B cell (primary cell): Measurements from ENCODE around the gene INHBE. TPM values are rescaled to one million over a fixed set of nuclear protein-coding genes. Genes with fewer than 3 reads are reported as not detected.

Source experiments
- ATAC-seq: fragments of 200-7000 bp; cut with Tn5 transposase; one replicate; pipeline ENCODE4 v1.10.0; 2021; ENCODE audit warnings: low read depth, mild to moderate bottlenecking, moderate number of reproducible peaks, moderate library complexity
- CTCF ChIA-PET: fragments of 350-600 bp; sonication (Branson Sonifier 250); formaldehyde crosslinking; loops from one replicate; lab custom pipeline; 2021; ENCODE audit warnings: antibody characterized with exemption, inconsistent platforms; lab: Charles Lee
- POLR2A ChIA-PET: fragments of 350-600 bp; sonication (Branson Sonifier 250); formaldehyde crosslinking; loops from one replicate; lab custom pipeline; 2021; ENCODE audit warnings: antibody characterized with exemption; lab: Charles Lee
- DNase-seq: peaks from one replicate; pipeline ENCODE4 v3.0.0; 2013
- H2AFZ ChIP-seq: 2 replicates; pipeline ENCODE4 v1.6.1; 2012; ENCODE audit warnings: mild to moderate bottlenecking, low read depth, low read length; ENCODE audit not compliant: insufficient read depth, poor library complexity, severe bottlenecking
- H3K27ac ChIP-seq, 2 donors: 1 replicate in 1 of 2; 2 replicates in 1 of 2; pipeline ENCODE4 v1.5.1; 2012 to 2013; ENCODE audit warnings: low read length in 2 of 2, mild to moderate bottlenecking in 2 of 2, moderate library complexity in 1 of 2
- H3K27me3 ChIP-seq, 4 experiments: fragments of 200-600 bp in 1 of 4; sonication (generic) in 1 of 4; replicated peaks in 1 of 4; 1 replicate in 2 of 4; 2 replicates in 2 of 4; pipeline versions ENCODE4 v1.6.1 to v1.7.0; 2013 to 2016; ENCODE audit warnings: low read length in 3 of 4, mild to moderate bottlenecking in 2 of 4, mixed read lengths in 1 of 4, moderate library complexity in 1 of 4; ENCODE audit not compliant: insufficient read depth in 4 of 4, control insufficient read depth in 3 of 4; ENCODE audit errors: control extremely low read depth in 1 of 4
- H3K36me3 ChIP-seq, 2 experiments: replicated peaks in 1 of 2; 1 replicate in 1 of 2; 2 replicates in 1 of 2; pipeline versions ENCODE4 v1.6.1 to v1.7.1; 2013; ENCODE audit warnings: low read length in 1 of 2; ENCODE audit not compliant: insufficient read depth in 2 of 2, control insufficient read depth in 1 of 2; ENCODE audit errors: control extremely low read depth in 1 of 2, extremely low read depth in 1 of 2
- H3K4me1 ChIP-seq, 2 donors: fragments of 200-600 bp in 1 of 2; sonication (generic) in 1 of 2; 1 replicate in 1 of 2; 2 replicates in 1 of 2; pipeline versions ENCODE4 v1.5.1 to v1.6.1; 2013 to 2017; ENCODE audit warnings: low read length in 2 of 2; ENCODE audit not compliant: control insufficient read depth in 2 of 2, insufficient read depth in 2 of 2
- H3K4me2 ChIP-seq: replicated peaks from 2 replicates; pipeline ENCODE3; 2012; ENCODE audit warnings: mild to moderate bottlenecking, low read depth, low read length; ENCODE audit not compliant: poor library complexity, severe bottlenecking
- H3K4me3 ChIP-seq, 5 experiments: fragments of 200-600 bp in 1 of 5; sonication (generic) in 1 of 5; 1 replicate in 3 of 5; 2 replicates in 2 of 5; pipeline versions ENCODE4 v1.5.1 to v1.7.0; 2011 to 2016; ENCODE audit warnings: low read length in 4 of 5, mild to moderate bottlenecking in 4 of 5, low read depth in 2 of 5, control low read depth in 1 of 5, moderate library complexity in 1 of 5; ENCODE audit not compliant: insufficient read depth in 1 of 5; ENCODE audit errors: control extremely low read depth in 1 of 5, extremely low read depth in 1 of 5
- H3K79me2 ChIP-seq: fragments of 200-600 bp; sonication (generic); one replicate; pipeline ENCODE4 v1.6.0; 2016; ENCODE audit warnings: low read length; ENCODE audit not compliant: control insufficient read depth, insufficient read depth
- H3K9ac ChIP-seq: fragments of 200-600 bp; sonication (generic); 2 replicates; pipeline ENCODE4 v1.6.1; 2017; ENCODE audit warnings: mild to moderate bottlenecking, low read length, moderate library complexity
- H3K9me3 ChIP-seq, 3 donors: one replicate each; pipeline versions ENCODE4 v1.6.1 to v1.7.1; 2013; ENCODE audit warnings: low read length in 2 of 3; ENCODE audit not compliant: control insufficient read depth in 2 of 3, insufficient read depth in 1 of 3; ENCODE audit errors: control extremely low read depth in 1 of 3
- H4K20me1 ChIP-seq: 2 replicates; pipeline ENCODE4 v1.6.0; 2012; ENCODE audit warnings: mild to moderate bottlenecking, low read length; ENCODE audit not compliant: insufficient read depth, control insufficient read depth, poor library complexity, severe bottlenecking
- H3K27ac Mint-ChIP-seq: one replicate; pipeline ENCODE4 v1.8.0; 2021; ENCODE audit warnings: mixed read lengths
- H3K27me3 Mint-ChIP-seq: one replicate; pipeline ENCODE4 v1.8.0; 2021; ENCODE audit warnings: mixed read lengths
- H3K4me1 Mint-ChIP-seq: one replicate; pipeline ENCODE4 v1.8.0; 2021; ENCODE audit warnings: mixed read lengths
- H3K4me3 Mint-ChIP-seq: one replicate; pipeline ENCODE4 v1.8.0; 2021; ENCODE audit warnings: mixed read lengths
- H3K9me3 Mint-ChIP-seq: one replicate; pipeline ENCODE4 v1.8.0; 2022; ENCODE audit warnings: mixed read lengths; ENCODE audit not compliant: insufficient read depth
- EZH2 ChIP-seq: IDR thresholded peaks from 2 replicates; pipeline ENCODE4 v1.6.1; 2012; ENCODE audit warnings: borderline replicate concordance, low read depth, mild to moderate bottlenecking, moderate library complexity, low read length; ENCODE audit not compliant: insufficient read depth, poor library complexity, severe bottlenecking
- WGBS: methylation state at CpG from one replicate; pipeline ENCODE4 v1.1.5; 2013; ENCODE audit warnings: missing lambda C conversion rate; ENCODE audit not compliant: insufficient coverage; 5-methylcytosine and 5-hydroxymethylcytosine counted together
- intact Hi-C: fragments of 100-400 bp; cut with micrococcal nuclease; formaldehyde crosslinking; loops from one replicate; pipeline ENCODE4 v1.10.0; 2022
- polyA plus RNA-seq: library from polyadenylated mRNA; depleted of rRNA; stranded (reverse); fragments of >200 nt; gene quantifications from 2 replicates; pipeline ENCODE4 v1.2.3, GENCODE V29; 2012
- total RNA-seq, 2 donors: library from RNA; stranded (reverse); fragments of 120-200 nt in 1 of 2; gene quantifications; 1 replicate in 1 of 2; 2 replicates in 1 of 2; pipeline versions ENCODE4 v1.2.3 to v1.2.4, GENCODE V29; 2013 to 2022
- TF ChIP-seq, protein P1 (sequence below): fragments of 200-600 bp; IDR thresholded peaks from one replicate; pipeline ENCODE4 v1.8.0; 2022; ENCODE audit warnings: antibody characterized with exemption, mild to moderate bottlenecking

Gene INHBE
- total and polyA plus RNA-seq, 2 donors (not counting 1 experiment from before 2014, with no cell fraction given): not detected

GRCh38 chr12:57430931-57431566 is 24.1 kb upstream of the INHBE start, which contains the start of gene R3HDM2:
TSS of gene R3HDM2 (minus strand) at chr12:57431043. CDS start at chr12:57310428, 120,615 bp downstream.
- 0% methylated on average over 31 of the region's 41 CpGs for WGBS
- POLR2A ChIA-PET: no interaction called here

More at GRCh38 chr12:57430931-57431566, 24.1 kb upstream of the INHBE start, which contains the start of gene R3HDM2:
- intact Hi-C loops: loop anchor here (1.0 to 2.0 kb wide), 3 partner anchors 28 to 89 kb away; partner anchors contain the start of genes DDIT3 and GLI1
- peak within 1 kb of the TSS; percentile 96 for H3K27ac ChIP-seq
- Mint-ChIP-seq H3K27ac (peak within 1 kb of the TSS; percentile 99), H3K9me3 (no peaks in the 10 kb centered on the region), H3K27me3 (no peaks in the 10 kb centered on the region), H3K4me1 (peaks cover 41% of the 10 kb centered on the region), H3K4me3 (peak within 1 kb of the TSS; percentile 99)
- peak within 1 kb of the TSS; percentile 84 for H2AFZ ChIP-seq
- H3K27me3 ChIP-seq: no peaks in the 10 kb centered on the region
- peak within 1 kb of the TSS; percentile 81 for H3K4me2 ChIP-seq
- CTCF ChIA-PET: interaction anchor here (1.2 to 3.1 kb wide), 3 partner anchors 23 to 31 kb away, joined by 3 to 28 read pairs (median 15); partner anchors contain the start of genes GLI1 and INHBE
- H3K4me1 ChIP-seq: peaks cover 13 to 19% of the 10 kb centered on the region in 2 donors
- H3K4me3 ChIP-seq: peak within 1 kb of the TSS; percentile 60 to 94 (median 64)
- TF ChIP-seq, protein P1, sequence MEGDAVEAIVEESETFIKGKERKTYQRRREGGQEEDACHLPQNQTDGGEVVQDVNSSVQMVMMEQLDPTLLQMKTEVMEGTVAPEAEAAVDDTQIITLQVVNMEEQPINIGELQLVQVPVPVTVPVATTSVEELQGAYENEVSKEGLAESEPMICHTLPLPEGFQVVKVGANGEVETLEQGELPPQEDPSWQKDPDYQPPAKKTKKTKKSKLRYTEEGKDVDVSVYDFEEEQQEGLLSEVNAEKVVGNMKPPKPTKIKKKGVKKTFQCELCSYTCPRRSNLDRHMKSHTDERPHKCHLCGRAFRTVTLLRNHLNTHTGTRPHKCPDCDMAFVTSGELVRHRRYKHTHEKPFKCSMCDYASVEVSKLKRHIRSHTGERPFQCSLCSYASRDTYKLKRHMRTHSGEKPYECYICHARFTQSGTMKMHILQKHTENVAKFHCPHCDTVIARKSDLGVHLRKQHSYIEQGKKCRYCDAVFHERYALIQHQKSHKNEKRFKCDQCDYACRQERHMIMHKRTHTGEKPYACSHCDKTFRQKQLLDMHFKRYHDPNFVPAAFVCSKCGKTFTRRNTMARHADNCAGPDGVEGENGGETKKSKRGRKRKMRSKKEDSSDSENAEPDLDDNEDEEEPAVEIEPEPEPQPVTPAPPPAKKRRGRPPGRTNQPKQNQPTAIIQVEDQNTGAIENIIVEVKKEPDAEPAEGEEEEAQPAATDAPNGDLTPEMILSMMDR: no peak
- TF ChIP-seq EZH2: no peak
- DNase-seq (peak; percentile 97), ATAC-seq (peak; percentile 91)
- no peaks in the 10 kb centered on the region for H3K36me3 ChIP-seq
- no peaks in the 10 kb centered on the region for H3K9me3 ChIP-seq
- peaks cover 26% of the 10 kb centered on the region for H3K79me2 ChIP-seq
- H3K9ac ChIP-seq: peak within 1 kb of the TSS; percentile 76
- H4K20me1 ChIP-seq: no peaks in the 10 kb centered on the region
